ENCODE data around the gene TEPSIN. TPM values are rescaled to one million over a fixed set of nuclear protein-coding genes. Genes with fewer than 3 reads are reported as not detected.

TEPSIN gene
- total RNA-seq, 2 donors from 2014 or later = 34.3 to 34.6 TPM

- no peak for DNase-seq
- intact Hi-C loops (cut with DNase I, micrococcal nuclease) = no loop called here
- no peak for ATAC-seq
Observed at GRCh38 chr17:81181811-81182185, 57.1 kb downstream of the TEPSIN start.

GRCh38 chr17:81180836-81181810 lies 57.7 kb downstream of the TEPSIN start:
- no peak for ATAC-seq

GRCh38 chr17:81179861-81180260 lies 59.0 kb downstream of the TEPSIN start:
- no peak for DNase-seq
- intact Hi-C loops (cut with DNase I, micrococcal nuclease) = no loop called here
- ATAC-seq = no peak

More at GRCh38 chr17:81180836-81181810, 57.7 kb downstream of the TEPSIN start:
- intact Hi-C loops (cut with DNase I, micrococcal nuclease) = no loop called here
- DNase-seq = no peak

- DNase-seq (no peak), ATAC-seq (no peak)
- intact Hi-C loops (cut with DNase I, micrococcal nuclease) = no loop called here
Observed at GRCh38 chr17:81179220-81179619, 59.6 kb downstream of the TEPSIN start.

Other genes with a start within 250 kb of the TEPSIN start
- gene CHMP6, start 247.2 kb downstream of the TEPSIN start, total RNA-seq = 10 to 100 TPM; 37.2 to 39.5 TPM
- gene BAIAP2, start 203.9 kb downstream of the TEPSIN start, total RNA-seq = 10 to 100 TPM; 20.8 to 22.7 TPM
- gene PVALEF, start 73.5 kb downstream of the TEPSIN start, total RNA-seq = not detected
- 10 to 100 TPM in 1 of 2 donors, 1 to 10 TPM in 1; 3.4 to 37.0 TPM for gene AATK, start 72.8 kb downstream of the TEPSIN start, total RNA-seq
- 1 to 10 TPM; 4.7 to 9.5 TPM for gene CEP131, start 16.1 kb downstream of the TEPSIN start, total RNA-seq
- gene NDUFAF8, start 263 bp upstream of the TEPSIN start, total RNA-seq = 10 to 100 TPM; 23.2 to 29.9 TPM
- 10 to 100 TPM; 84.7 to 86.7 TPM for gene SLC38A10, start 56.3 kb upstream of the TEPSIN start, total RNA-seq
- 10 to 100 TPM; 12.2 to 14.2 TPM for gene BAHCC1, start 156.4 kb upstream of the TEPSIN start, total RNA-seq

Measured in left colon (tissue), 2 donors.